Stimulated activated CD4-positive, alpha-beta T cell treated with anti-CD3 and anti-CD28 coated beads, Interleukin-1b, Interleukin-23, amount 100 ng/mL, for 48 hours (primary cell): ENCODE measurements around the gene PITPNC1.
A peak's percentile ranks its signal among the peaks of the same experiment; 100 is the strongest.
"Not testable (repeated sequence)": the region's sequence is repeated elsewhere in the genome, so short reads cannot be mapped to it uniquely, and the experiment has no call there.

Experiments
- DNase-seq: peaks from one replicate; pipeline ENCODE4 v3.0.0-alpha.2; 2020

Gene PITPNC1

DNA sequence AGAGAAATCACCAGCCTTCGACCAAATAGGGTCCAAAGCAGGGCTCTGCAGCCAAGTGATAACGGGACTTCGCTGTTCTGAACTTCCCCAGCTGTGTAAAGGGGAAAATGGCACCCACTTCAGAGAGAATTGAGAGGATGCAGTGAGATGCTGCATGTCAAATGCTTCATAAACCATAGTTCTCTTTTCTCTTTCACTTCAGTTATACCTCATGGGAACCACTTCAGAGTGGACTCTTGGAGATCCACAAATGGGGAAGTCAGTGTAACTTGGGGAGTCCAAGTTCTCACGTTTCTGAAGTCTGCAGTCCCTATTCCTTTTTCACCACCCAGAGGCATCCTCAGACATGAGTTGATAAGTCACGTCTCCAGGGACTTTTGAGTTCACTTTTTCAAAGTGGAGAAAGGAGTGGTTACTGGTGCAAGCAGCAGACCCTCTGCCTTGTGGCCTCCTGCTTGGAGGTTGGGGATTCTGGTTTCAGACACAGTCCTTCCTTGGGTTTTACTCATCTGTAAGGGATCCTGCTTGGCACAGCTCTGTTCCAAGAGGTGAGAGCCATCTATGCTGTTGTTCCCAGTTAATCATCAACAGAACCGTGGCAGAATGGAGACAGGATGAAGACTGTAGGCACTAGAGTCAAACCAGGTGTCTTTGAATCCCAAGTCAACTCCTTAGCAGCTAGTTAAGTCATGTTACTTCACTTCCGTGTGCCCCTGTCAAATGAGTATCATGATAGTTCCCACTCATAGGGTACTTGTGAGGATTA lies 217.2 kb downstream of the PITPNC1 start:
- DNase-seq = no peak

DNA sequence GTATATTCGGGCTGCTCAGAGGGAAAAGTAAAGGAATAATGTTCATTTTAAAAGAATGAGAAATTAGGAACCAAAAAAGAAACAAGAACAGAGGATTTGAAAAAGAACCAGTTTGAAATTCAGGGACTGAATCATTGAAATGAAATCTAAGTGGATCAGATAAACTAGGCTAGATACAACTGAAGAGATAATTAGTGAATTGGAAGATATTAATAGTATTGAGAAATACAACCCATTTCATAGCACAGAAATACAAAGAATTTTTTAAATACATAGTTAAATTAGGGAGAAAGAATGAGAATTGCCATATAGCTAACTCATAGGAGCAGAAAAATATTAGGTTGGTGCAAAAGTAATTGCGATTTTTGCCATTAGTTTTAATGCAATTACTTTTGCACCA lies 223.3 kb downstream of the PITPNC1 start:
- no peak for DNase-seq

DNA sequence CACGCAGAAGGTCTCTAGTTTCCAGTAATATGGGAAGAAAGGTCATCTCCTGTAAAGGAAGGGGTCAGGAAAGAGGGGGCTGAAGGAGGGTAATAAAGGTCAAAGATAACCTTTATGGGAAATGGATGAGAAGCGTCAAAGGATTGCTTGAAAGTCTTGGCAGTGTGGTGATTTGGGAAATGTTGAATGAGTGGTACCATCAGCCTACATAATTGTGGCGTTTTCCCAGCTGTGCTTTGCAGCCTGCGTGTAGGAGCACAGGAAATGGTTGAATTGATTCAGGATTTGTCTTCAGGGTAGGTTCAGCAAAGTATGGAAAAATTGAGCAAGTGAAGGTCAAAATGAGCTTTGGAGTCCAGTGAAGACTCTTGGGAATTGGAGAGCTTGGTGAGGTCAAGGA lies 224.8 kb downstream of the PITPNC1 start:
- DNase-seq = no peak

DNA sequence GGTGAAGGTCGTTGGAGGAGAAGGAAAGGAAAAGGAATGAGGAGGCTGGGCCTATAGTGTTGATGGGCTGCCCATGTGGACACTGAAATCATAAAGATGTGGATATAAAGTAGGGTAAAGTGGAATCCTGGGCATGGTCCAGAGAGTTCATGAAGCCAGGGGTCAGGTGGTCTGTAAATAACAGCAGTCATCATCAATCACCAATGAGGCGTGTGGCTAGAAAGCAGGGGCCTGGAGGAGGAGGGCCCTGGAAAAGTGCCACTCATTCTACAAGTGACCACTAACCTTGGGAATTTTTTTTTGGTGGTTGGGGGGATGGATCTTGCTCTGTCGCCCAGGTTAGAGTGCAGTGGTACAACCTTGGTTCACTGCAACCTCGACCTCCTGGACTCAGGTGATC lies 225.4 kb downstream of the PITPNC1 start:
- DNase-seq = no peak

DNA sequence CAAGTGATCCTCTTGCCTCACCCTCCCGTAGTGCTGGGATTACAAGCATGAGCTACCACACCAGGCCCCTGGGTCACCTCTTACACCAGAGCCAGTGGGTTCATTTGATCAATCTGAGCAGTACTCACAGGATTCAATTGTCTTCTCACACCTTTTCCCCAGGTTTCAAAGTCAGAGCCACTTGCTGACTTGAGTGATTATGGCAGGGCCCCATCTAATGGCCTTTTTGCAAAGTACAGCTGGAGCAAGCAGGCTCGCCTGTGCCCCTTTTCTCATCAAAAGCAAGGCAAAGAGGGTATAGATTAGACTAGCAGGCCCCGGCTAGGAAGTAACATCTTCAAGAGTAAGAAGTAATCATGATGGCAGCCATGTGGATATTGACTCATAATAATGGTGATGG lies 225.9 kb downstream of the PITPNC1 start:
- DNase-seq = peak; percentile 35

DNA sequence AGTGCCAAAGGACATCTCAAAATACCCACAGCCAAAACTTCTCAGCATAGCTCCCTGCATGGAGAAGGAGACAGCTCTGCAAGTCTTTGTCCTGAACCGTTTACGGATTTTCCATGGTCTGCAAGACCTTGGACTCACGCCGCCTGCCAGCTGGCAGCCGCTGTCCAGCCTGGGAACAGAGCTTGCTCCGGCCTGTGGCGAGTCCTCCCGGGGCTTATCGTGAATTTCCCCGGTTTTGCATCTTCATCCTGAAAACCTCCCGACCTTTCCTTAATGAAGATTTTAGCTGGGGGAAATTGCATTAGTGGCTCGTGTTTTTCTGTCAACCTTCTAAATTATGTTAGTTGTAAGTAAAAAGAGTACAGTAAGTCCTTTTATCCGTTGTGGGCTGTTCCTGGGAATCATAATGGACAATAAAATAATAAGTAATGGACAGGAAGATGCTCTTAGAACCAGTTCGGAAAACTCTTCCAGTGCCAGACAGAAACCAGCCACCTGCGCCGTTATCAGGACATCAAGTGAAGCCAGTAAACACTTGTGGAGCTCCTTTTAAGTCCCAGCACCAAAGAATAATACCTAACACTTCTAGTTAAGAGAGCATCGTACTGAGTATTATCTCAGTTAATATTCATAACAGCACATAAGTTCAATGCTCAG lies 228.3 kb downstream of the PITPNC1 start:
- no peak for DNase-seq

DNA sequence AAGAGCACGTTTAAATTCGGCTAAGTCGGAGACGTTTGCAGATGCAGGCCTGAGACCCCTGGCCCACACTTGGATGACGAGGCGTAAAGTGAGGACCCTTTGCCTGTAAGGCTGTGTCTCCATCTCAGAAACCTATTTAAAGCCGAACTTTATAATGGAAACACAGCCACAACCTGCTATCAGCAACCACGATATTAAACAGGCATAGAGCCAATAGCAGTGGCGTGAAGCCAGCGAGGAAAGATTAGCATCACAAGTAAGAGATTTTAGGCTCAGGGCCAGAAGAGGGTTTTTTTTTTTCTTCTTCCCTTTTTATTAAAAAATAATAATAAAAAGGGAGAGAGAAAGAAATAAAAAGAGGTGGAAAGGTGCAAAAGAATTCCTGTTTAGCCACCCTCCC lies 229.4 kb downstream of the PITPNC1 start:
- no peak for DNase-seq

DNA sequence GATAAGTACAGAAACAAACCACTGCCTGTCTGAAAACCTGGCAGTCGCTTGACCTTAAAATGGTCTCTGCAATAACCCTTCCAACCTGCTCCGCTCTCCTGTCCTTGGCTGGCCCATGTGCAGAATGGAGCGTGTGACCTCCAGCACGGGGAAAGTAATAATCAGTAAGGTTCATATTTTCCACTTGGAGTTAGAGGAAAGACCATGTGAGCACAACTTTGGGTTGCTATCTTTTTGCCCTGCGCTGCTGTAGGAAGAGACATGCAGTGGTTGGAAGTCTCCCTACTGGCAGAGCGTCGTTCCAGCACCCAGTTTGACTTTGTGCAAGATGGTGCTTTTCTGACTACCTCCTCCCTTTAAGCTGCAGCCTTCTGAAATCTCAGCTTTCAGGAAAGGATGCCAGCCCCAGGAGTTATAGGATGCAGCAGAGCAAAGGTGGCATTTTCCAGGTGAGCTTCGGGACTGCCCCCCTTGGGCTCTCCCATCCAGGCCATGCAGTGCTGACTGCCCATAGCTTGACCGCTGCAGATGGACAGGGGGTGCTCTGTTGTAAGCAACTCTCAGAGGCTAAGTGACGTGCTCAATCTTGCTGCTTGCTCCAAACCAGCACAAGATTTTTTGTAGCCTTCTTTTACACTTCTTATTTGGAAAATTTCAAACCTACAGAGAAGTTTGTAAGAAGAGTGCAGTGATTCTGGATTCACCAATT lies 230.0 kb downstream of the PITPNC1 start:
- no peak for DNase-seq

DNA sequence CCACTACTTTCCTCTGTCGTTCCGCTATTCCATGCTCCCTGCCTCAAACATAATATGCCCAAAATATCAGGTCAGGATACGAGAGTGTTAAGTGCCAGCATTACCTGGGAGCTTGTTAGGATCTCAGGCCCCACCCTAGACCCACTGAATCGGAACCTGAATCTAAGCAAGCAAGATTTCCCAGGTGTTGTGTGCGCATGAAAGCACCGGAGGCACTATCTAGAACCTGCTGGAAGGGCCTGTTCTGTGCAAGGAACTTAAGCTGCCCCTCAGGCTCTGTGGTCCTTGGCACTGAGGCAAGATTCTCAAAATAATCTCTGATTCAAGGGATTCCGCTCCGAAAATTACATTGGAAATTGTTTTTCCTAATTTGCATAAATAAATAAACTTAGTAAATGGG lies 233.0 kb downstream of the PITPNC1 start:
- no peak for DNase-seq

DNA sequence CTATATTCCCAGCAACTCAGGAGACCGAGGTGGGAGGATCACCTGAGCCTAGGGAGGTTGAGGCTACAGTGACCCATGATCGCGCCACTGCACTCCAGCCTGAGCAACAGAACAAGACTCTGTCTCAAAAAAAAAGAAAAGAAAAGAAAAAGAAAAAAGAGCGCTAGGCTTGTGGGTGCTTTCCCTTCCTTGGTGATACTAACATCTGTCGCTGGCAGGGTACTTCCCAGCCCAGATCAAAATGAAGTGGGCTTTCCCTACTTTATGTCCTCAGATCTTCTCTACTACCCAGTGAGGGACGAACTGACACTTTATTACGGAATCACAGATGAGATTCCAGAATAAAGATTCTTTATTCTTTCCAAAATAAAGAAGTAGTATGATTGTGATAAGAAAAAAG lies 236.9 kb downstream of the PITPNC1 start:
- no peak for DNase-seq

DNA sequence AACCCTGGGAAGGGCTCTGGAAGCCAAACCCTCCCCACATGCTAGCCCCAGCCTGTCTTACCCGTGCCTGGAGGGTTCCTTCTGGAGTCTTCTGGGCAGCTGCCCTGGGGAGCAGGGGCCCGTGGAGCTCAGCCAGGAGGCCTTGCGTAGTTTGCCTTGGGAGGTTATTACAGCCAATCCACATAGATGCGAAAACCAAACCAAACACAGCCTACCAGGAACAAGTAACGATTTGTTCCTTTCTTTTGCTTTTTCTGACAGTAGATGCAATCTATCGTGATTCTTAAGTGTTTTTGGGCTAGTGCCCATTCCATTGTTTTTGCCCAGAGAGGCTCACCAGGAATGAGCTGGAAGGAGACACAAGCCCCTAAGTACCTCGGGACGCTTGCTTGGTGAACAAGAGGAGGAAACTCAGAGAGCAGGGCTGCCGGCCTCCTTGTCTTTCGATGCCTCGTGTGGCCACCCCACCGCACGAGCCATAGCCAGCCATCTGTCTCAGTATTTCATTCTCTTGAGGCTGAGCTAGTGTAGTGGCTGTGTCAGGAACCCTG lies 238.0 kb downstream of the PITPNC1 start:
- DNase-seq = no peak

DNA sequence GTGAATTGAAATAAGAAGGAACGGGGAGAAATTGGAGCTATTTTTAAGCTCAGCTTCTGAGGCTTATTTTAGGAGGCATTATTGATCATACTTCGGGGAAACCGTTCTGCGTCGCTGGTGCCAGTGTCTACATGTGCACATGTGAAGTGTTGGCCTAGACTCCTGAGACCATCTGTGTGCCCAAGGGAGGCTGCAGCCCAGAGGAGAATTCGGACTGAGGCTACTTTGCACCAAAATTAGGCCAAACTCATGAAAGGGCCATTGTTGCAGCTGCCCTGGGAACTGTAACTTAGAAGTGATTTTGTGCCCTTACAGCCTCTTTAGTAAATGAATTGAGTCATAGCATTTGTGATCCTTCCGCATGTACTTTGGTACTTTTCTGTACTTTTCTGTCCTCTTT lies 238.7 kb downstream of the PITPNC1 start:
- no peak for DNase-seq

DNA sequence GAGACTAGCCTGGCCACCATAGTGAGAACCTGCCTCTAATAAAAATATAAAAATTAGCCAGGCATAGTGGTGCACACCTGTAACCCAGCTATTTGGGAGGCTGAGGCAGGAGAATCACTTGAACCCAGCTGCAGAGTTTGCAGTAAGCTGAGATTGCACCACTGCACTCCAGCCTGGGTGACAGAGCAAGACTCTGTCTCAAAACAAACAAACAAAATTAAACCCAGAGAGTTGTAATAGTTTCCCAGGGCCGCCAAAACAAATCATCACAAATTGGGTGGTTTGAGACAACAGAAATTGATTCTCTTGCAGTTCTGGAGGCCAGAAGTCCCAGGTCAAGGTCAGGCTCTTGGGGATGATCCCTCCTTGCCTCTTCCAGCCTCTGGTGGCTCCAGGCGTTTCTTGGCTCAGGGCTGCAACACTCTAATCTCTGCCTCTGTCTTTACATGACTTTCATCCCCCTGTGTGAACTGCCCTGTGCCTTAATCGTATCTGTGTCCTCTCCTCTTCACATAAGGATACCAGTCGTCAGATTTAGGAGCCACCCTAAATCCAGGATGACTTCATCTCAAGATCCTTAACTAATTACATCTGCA lies 240.3 kb downstream of the PITPNC1 start:
- no peak for DNase-seq

DNA sequence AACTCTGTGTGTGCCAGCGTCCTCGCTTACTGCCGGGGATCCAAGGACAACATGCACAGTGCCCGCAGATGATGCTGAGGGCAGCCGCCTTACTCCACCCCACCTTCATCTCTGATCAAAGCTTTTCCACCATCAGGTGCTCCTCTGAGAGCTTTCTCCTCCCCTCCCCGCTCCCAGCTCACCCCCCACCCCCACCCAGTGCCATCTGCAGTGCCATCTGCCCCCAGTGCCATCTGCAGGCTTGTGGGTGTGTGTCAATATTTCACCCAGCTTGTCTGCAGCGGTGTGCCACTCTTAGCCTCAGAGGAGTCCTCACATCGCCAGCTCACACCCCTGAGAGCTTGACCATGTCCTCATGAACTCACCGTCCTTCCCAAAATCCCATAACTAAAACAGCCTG lies 242.5 kb downstream of the PITPNC1 start:
- DNase-seq = no peak

DNA sequence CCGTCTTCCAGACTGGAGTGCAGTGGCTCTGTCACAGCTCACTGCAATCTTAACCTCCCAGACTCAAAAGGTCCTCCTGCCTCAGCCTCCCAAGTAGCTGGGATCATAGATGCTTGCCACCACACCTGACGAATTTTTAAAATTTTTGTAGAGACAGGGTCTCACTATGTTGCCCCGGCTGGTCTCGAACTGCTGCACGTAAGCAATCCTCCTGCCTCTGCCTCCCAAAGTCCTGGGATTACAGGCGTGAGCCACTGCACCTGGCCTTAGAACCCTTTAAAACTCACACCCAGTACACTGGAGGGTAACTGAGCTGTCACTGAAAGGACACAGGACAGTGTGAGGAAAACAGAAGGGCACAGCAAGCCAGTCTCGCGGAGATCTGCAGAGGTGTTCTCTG lies 243.0 kb downstream of the PITPNC1 start:
- DNase-seq = no peak

DNA sequence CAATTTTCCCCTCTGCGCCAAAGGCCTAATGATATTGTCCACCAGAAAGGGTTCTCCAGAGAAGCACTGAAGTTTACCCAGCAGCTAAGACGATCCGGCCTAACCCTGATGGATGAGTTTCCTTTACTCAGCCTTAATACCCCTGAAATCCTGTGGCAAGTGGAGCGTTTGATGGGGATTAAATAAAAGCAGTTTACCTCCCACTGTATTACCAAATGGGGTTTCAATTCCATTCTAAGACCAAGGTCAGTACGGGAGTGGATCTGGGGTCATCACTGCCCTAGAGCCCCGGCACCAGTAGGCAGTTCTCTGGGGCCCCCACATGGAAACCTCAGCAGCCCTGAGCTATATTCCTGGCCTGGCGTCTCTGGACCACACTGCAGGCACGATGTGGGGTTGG lies 243.6 kb downstream of the PITPNC1 start:
- no peak for DNase-seq

DNA sequence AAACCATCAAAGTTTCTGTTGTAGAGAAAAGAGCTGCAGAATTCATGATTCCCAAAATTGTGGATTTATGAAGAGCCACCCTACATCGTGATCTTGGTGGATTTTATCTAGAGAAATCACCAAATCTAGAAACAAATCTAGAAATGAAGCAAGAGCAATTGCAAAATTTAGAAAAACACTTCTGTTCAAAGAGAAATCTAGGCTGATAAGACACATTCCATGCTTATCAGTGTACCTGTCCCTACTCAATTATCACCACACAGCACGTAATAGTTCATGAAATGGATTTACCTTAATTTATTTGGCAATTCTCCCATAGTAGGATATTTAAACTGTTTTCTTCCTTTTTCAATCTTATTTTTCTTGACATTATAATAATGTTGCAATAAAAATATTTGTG lies 246.7 kb downstream of the PITPNC1 start:
- no peak for DNase-seq

DNA sequence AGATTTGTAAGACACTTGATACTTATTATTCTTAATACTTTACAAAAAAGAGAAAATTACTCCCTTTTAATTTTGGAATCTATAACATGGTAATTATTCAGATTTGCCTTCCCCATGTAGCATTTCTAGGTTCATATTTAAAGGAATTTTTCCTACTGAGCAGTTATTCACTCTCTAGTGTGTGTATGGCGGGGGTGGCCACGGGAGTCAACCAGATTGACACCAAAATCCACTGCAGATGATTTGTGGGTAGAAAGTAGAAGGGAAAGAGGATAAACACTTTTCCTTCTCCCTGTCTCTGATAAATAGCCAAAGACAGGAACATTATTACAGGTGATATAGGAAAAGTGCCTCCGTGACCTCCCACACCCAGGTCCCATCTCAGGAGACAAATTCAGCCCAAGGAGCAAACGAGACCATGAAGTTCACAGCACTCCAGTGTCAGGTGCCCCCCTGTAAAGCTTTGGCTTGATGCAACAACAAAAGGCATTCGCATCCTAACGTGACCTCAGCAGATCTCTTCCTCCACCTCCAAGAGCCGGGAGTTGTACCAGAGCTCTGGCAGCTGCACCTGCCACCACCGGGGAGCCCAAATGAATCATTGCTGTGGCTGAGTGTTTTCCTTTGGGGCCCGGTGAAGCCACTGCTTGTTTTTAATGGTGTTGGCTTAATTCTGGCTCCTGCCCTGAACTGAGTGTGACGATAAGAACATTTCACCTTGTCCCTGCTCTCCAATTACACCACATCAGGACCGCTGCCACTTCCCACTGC lies 248.0 kb downstream of the PITPNC1 start:
- no peak for DNase-seq

DNA sequence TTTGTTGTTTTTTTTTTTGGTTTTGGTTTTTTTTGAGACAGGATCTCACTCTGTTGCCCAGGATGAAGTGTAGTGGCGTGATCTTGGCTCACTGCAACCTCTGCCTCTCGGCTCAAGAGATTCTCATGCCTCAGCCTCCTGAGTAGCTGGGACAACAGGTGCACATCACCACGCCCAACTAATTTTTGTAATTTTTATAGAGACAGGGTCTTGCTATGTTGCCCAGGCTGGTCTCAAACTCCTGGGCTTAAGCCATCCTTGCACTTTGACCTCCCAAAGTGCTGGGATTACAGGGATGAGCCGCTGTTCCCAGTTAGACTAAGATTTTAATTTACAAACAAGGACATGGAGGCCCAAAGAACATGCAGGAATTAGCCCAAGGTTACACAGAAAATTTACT lies 248.9 kb downstream of the PITPNC1 start:
- DNase-seq = no peak

DNA sequence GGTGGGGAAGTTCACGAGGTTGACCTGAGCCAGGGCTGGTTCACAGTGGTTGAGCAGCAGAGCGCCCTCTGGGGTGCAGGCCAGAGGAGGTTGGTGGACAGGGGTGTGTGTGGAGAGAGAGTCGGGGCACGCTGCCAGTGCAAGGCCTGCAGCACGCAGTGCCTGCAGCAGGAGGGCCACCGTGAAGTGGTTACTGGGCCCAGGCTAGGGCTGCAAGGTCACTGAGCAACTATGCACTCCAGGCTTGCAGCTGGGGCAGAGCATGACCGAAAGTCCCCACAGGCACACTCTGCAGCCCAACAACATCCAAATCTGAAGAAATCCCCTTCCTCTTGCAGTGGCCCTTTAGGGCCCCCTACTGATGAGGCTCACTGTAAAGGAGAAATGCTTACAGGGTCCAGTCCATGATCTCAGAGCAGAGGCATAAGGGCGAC lies 251.5 kb downstream of the PITPNC1 start:
- no peak for DNase-seq

DNA sequence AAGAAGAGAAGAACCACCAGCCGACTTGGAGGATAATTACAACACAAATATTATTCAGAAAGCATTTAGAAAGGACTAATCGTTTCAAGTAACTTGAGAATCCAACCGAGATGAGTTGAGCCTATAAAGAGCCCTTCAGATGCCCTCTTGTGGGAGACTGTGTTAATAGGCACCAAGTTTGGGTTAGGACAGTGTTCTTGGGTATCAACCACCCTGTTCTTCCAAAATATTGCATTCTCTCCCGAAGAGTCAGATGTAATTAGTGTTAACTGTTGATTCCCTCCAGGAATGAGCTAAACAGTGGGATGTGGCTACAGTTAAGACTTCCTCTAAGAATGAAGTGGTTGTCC lies 252.9 kb downstream of the PITPNC1 start:
- DNase-seq = no peak

DNA sequence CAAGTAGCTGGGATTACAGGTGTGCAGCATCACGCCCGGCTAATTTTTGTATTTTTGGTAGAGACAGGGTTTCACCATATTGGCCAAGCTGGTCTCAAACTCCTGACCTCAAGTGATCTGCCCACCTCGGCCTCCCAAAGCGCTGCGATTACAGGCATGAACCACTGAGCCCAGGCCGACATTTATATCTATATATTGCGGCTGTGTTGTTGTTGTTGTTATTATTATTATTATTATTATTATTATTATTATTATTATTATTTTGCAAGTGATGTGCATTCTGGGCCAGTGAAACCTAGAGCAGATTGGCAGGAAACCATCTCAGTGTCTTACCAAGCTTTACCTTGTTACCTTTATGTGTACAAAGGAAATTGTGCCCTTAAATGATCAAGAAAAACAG lies 253.8 kb downstream of the PITPNC1 start:
- DNase-seq = not testable (repeated sequence)

DNA sequence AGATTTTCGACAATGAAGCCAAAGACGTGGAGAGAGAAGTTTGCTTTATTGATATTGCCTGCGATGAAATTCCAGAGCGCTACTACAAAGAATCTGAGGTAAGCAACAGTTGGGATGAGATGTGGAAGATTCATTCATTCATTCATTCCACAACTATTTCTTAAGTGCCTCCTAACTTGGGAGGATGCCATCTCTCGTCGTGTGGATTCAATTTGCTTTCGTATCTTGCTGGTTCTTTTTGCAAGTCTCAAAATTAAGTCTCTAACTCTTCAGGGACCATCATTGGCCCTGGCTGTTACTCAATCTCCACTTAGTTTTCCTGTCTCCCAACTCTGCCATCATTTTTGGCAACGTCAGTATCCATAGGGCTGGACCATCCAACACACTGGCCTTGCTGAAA lies 255.1 kb downstream of the PITPNC1 start:
- DNase-seq = no peak
